Spleen (tissue), 7 donors: ENCODE results near the gene PAQR6.

Experiments used
- CTCF ChIP-seq, 11 experiments: fragments of 200-600 bp in 7 of 11; fragments of 450-650 bp in 4 of 11; sonication (generic) in 4 of 11; IDR thresholded peaks in 8 of 11; conservative IDR thresholded peaks in 3 of 11; 1 replicate in 7 of 11; 2 replicates in 4 of 11; pipeline versions ENCODE4 v1.4.0 to v1.8.0; 2016 to 2021; ENCODE audit warnings: antibody characterized with exemption in 11 of 11, inconsistent platforms in 4 of 11, mild to moderate bottlenecking in 1 of 11
- POLR2AphosphoS5 ChIP-seq, 3 donors: sonication (generic); formaldehyde crosslinking; IDR thresholded peaks; one replicate each; pipeline ENCODE4 v1.5.1; 2017; ENCODE audit warnings: antibody characterized with exemption in 3 of 3
- donor health status: DM: no; HTN: no; CAD: no; lungs with moderate emphysema.
- donor health status: DM: no; HTN: no; CAD: no.
- donor health status: DM: no; HTN: no; CAD: no.

- TF ChIP-seq CTCF (IDR thresholded peaks at IDR 0.05 in 8 of 11, conservative IDR thresholded peaks at IDR 0.05 in 3 of 11), result no peak
- no peak for TF ChIP-seq POLR2AphosphoS5 (IDR thresholded peaks at IDR 0.05)
These were observed 47.8 kb downstream of the PAQR6 start for GRCh38 chr1:156200044-156200443.
